HG03457 (cell line): Measurements from ENCODE around the gene SLC9A3.

Experiments
- ATAC-seq: cut with Tn5 transposase; IDR thresholded peaks from one replicate; pipeline ENCODE4 v1.9.1; 2021; ENCODE audit warnings: moderate number of reproducible peaks; ENCODE audit not compliant: unreplicated experiment

SLC9A3 gene

GRCh38 chr5:433836-434235 lies 90.4 kb downstream of the SLC9A3 start:
- ATAC-seq = no peak

GRCh38 chr5:432928-433791 lies 91.1 kb downstream of the SLC9A3 start:
- ATAC-seq = no peak

GRCh38 chr5:432201-432927 lies 91.9 kb downstream of the SLC9A3 start:
- no peak for ATAC-seq

GRCh38 chr5:431711-432050 lies 92.6 kb downstream of the SLC9A3 start:
- ATAC-seq = no peak

GRCh38 chr5:431001-431710 lies 93.1 kb downstream of the SLC9A3 start:
- ATAC-seq = no peak

GRCh38 chr5:430214-430925 lies 93.9 kb downstream of the SLC9A3 start:
- no peak for ATAC-seq

GRCh38 chr5:429453-430188 lies 94.6 kb downstream of the SLC9A3 start:
- no peak for ATAC-seq

GRCh38 chr5:428754-429452 lies 95.3 kb downstream of the SLC9A3 start:
- ATAC-seq = no peak

- no peak for ATAC-seq
Observed at GRCh38 chr5:428219-428618, 96.0 kb downstream of the SLC9A3 start.

- ATAC-seq = no peak
Observed at GRCh38 chr5:427415-428087, 96.7 kb downstream of the SLC9A3 start.

- ATAC-seq = no peak
Observed at GRCh38 chr5:426392-426976, 97.8 kb downstream of the SLC9A3 start.

- no peak for ATAC-seq
Observed at GRCh38 chr5:425714-426113, 98.5 kb downstream of the SLC9A3 start.

GRCh38 chr5:424301-425110 lies 99.7 kb downstream of the SLC9A3 start:
- ATAC-seq = peak; percentile 79

- no peak for ATAC-seq
Observed at GRCh38 chr5:423626-424261, 100.5 kb downstream of the SLC9A3 start.

- no peak for ATAC-seq
Observed at GRCh38 chr5:423233-423565, 101.0 kb downstream of the SLC9A3 start.

- no peak for ATAC-seq
Observed at GRCh38 chr5:422323-423232, 101.7 kb downstream of the SLC9A3 start.

- no peak for ATAC-seq
Observed at GRCh38 chr5:421901-422300, 102.3 kb downstream of the SLC9A3 start.
